Cerebellar nuclear complex (tissue), 1 donor: Measurements from ENCODE around the gene RNF212B.

ENCODE experiments used
- DNase-seq, 2 experiments: peaks; one replicate each; lab custom pipeline; 2025; lab: John Stamatoyannopoulos, UW

The RNF212B gene

DNA sequence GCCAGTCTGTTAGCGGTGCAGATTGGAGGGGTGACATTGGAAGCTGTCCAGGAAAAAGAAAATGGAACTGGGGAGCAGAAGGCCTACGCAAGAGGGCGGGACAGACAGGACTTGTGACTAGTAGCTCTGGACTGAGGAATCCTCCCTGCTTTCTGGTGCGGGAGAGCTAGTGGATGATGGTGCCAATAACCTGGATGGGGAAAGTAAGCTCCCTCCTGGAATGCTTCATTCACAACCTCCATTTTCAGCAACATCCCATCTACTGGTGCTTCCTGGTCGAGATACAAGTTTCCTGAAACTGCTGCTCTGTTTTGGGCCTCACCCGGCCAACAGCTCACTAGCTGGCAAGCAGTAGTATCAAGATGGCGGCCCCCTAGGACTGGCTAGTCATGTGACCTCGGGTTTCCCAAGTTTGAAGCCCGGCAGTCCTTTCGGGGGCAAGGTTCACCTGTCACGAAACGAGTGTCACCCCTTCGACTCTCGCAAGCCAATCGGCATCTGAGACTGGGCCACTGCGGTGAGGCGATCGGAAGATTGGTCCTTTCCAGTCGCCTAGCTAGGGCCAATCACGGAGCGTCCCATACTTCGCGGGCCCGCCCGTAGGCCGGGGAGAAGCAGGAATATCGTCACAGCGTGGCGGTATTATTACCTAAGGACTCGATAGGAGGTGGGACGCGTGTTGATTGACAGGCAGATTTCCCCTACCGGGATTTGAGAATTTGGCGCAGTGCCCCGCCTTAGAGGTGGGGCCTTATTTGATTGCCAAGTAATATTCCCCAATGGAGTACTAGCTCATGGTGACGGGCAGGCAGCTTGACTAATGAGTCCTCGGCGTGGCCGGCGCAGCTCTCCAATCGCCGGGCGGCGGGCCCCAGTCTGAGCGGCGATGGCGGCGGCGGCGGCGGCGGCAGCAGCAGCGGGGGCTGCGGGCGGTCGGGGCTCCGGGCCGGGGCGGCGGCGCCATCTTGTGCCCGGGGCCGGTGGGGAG, 83.1 kb downstream of the RNF212B start, which contains the start of gene PABPN1:
Gene PABPN1, plus strand, starts transcription at position 874 of the 988 bp plus-strand sequence. Its CDS starts 13 bp downstream, at position 887.
- peak; percentile 100 for DNase-seq

DNA sequence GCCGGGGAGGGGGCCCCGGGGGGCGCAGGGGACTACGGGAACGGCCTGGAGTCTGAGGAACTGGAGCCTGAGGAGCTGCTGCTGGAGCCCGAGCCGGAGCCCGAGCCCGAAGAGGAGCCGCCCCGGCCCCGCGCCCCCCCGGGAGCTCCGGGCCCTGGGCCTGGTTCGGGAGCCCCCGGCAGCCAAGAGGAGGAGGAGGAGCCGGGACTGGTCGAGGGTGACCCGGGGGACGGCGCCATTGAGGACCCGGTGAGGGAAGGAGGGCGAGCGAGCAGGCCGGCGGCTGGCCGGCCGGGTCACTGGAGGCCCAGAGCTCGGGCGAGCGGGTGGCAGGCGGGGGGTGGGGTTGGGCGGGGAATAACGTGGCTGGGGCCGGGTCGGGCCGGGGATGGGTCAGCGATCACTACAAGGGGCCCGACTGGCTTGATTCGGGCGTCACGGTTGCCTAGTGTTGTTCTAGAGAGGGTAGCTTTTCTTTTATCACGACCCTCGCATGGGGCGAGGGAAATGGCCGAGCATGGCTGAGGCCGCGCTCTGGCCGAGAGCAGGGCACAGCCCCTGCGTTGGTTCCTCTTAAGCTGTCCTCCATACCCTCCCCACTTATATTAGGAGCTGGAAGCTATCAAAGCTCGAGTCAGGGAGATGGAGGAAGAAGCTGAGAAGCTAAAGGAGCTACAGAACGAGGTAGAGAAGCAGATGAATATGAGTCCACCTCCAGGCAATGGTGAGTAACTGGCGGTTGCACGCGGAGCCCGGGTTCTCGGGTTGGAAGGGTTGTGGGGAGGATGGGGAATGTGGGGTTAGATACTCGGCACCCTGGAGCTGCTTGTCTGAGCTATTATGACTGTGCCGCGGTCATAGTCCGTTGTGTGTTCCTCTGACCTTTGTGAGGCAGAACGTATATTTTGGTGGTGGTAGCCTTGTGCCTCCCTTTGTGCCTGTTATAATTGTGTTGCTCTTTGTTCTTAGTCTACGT, 84.1 kb downstream of the RNF212B start:
- no peak for DNase-seq
